GM19372 (cell line): ENCODE data around the gene CPE.
"Not testable (repeated sequence)": the region's sequence is repeated elsewhere in the genome, so short reads cannot be mapped to it uniquely, and the experiment has no call there.

Experiments used
- ATAC-seq: cut with Tn5 transposase; IDR thresholded peaks from one replicate; pipeline ENCODE4 v1.9.1; 2021; ENCODE audit warnings: mild to moderate bottlenecking, low read depth, moderate library complexity; ENCODE audit not compliant: unreplicated experiment

The CPE gene

GRCh38 chr4:165378745-165379677 is at the start of gene CPE:
Gene CPE (plus strand): TSS chr4:165379008. CDS start chr4:165379222, 214 bp downstream.
- ATAC-seq: peak; percentile 94

GRCh38 chr4:165330071-165330470 is 48.7 kb upstream of the CPE start:
- ATAC-seq: no peak

- ATAC-seq: no peak
Measured at GRCh38 chr4:165330666-165331065, 48.1 kb upstream of the CPE start.

- ATAC-seq: no peak
Measured at GRCh38 chr4:165331359-165331758, 47.4 kb upstream of the CPE start.

- ATAC-seq: no peak
Measured at GRCh38 chr4:165331823-165332222, 47.0 kb upstream of the CPE start.

- ATAC-seq: no peak
Measured at GRCh38 chr4:165332502-165332901, 46.3 kb upstream of the CPE start.

- ATAC-seq: no peak
Measured at GRCh38 chr4:165335163-165335703, 43.6 kb upstream of the CPE start.

- no peak for ATAC-seq
Measured at GRCh38 chr4:165336743-165337142, 42.1 kb upstream of the CPE start.

- not testable (repeated sequence) for ATAC-seq
Measured at GRCh38 chr4:165342340-165342739, 36.5 kb upstream of the CPE start.

GRCh38 chr4:165343353-165344191 is 35.2 kb upstream of the CPE start:
- no peak for ATAC-seq

GRCh38 chr4:165345666-165346417 is 33.0 kb upstream of the CPE start:
- no peak for ATAC-seq

- ATAC-seq: no peak
Measured at GRCh38 chr4:165347647-165348569, 30.9 kb upstream of the CPE start.

- ATAC-seq: no peak
Measured at GRCh38 chr4:165351359-165352130, 27.3 kb upstream of the CPE start.

GRCh38 chr4:165355900-165356300 is 22.9 kb upstream of the CPE start:
- no peak for ATAC-seq

- ATAC-seq: no peak
Measured at GRCh38 chr4:165359506-165359905, 19.3 kb upstream of the CPE start.

GRCh38 chr4:165360041-165360695 is 18.6 kb upstream of the CPE start:
- ATAC-seq: no peak

GRCh38 chr4:165360985-165361670 is 17.7 kb upstream of the CPE start:
- no peak for ATAC-seq
